H1 (cell line): ENCODE results near the gene PPM1F. TPM values are rescaled to one million over a fixed set of nuclear protein-coding genes. Genes with fewer than 3 reads are reported as not detected.

Source experiments
- CTCF ChIA-PET: fragments of 300-600 bp; sonication (Branson Sonifier 250); formaldehyde crosslinking; loops from one replicate; lab custom pipeline; 2021; ENCODE audit not compliant: partially characterized antibody; lab: Charles Lee
- POLR2A ChIA-PET: fragments of 300-600 bp; sonication (Branson Sonifier 250); formaldehyde crosslinking; loops from one replicate; lab custom pipeline; 2021; ENCODE audit warnings: inconsistent platforms; ENCODE audit not compliant: partially characterized antibody; lab: Charles Lee
- DNase-seq, 2 experiments: peaks; one replicate each; pipeline versions ENCODE4 v3.0.0 to v3.0.0-alpha.2; 2010 to 2022; ENCODE audit warnings: low spot score in 2 of 2, low read depth in 1 of 2, mixed read lengths in 1 of 2
- FAIRE-seq: peaks from 2 replicates; lab custom pipeline; 2011; peaks lifted over from hg19 to GRCh38; lab: Jason Lieb, UNC
- H2AFZ ChIP-seq: 2 replicates; pipeline ENCODE4 v1.8.1; 2012; ENCODE audit warnings: low read length, inconsistent platforms
- H2AK5ac ChIP-seq: 2 replicates; pipeline ENCODE4 v1.6.1; 2013; ENCODE audit warnings: low read depth, low read length
- H2BK120ac ChIP-seq: replicated peaks from 2 replicates; pipeline ENCODE3; 2013; ENCODE audit warnings: low read depth, low read length, inconsistent platforms
- H2BK12ac ChIP-seq: 2 replicates; pipeline ENCODE4 v1.6.1; 2013; ENCODE audit warnings: low read depth, low read length
- H2BK15ac ChIP-seq: 2 replicates; pipeline ENCODE4 v1.6.1; 2013; ENCODE audit warnings: low read length
- H2BK20ac ChIP-seq: 2 replicates; pipeline ENCODE4 v1.6.1; 2013; ENCODE audit warnings: low read length
- H2BK5ac ChIP-seq: 2 replicates; pipeline ENCODE4 v1.6.1; 2013; ENCODE audit warnings: low read depth, low read length
- H3K14ac ChIP-seq: 2 replicates; pipeline ENCODE4 v1.6.1; 2013; ENCODE audit warnings: inconsistent platforms; ENCODE audit not compliant: insufficient read length
- H3K18ac ChIP-seq: 2 replicates; pipeline ENCODE4 v1.6.1; 2013; ENCODE audit warnings: low read length; ENCODE audit errors: extremely low read depth
- H3K23ac ChIP-seq: 2 replicates; pipeline ENCODE4 v1.6.1; 2013; ENCODE audit warnings: inconsistent platforms; ENCODE audit not compliant: insufficient read length
- H3K23me2 ChIP-seq: 2 replicates; pipeline ENCODE4 v1.6.1; 2013; ENCODE audit warnings: low read depth, low read length
- H3K27ac ChIP-seq: 2 replicates; pipeline ENCODE4 v1.6.1; 2011; ENCODE audit warnings: low read depth, low read length, inconsistent platforms
- H3K27me3 ChIP-seq, 4 experiments: replicated peaks in 1 of 4; 1 replicate in 1 of 4; 2 replicates in 3 of 4; pipeline versions ENCODE4 v1.6.1 to v1.8.1; 2011 to 2013; ENCODE audit warnings: low read length in 3 of 4, mild to moderate bottlenecking in 3 of 4, inconsistent platforms in 2 of 4, mixed read lengths in 2 of 4, moderate library complexity in 1 of 4; ENCODE audit not compliant: control insufficient read depth in 3 of 4, insufficient read depth in 3 of 4; ENCODE audit errors: extremely low read depth in 1 of 4
- H3K36me3 ChIP-seq, 4 experiments: 2 replicates each; pipeline versions ENCODE4 v1.6.1 to v1.8.1; 2011 to 2013; ENCODE audit warnings: mild to moderate bottlenecking in 4 of 4, low read length in 3 of 4, moderate library complexity in 2 of 4, control low read depth in 1 of 4, inconsistent platforms in 1 of 4; ENCODE audit not compliant: insufficient read depth in 4 of 4, control insufficient read depth in 2 of 4
- H3K4ac ChIP-seq: replicated peaks from 2 replicates; pipeline ENCODE3; 2013; ENCODE audit warnings: low read length, low read depth, mixed read lengths, inconsistent platforms; ENCODE audit not compliant: insufficient read length
- H3K4me1 ChIP-seq, 4 experiments: replicated peaks in 1 of 4; 1 replicate in 1 of 4; 2 replicates in 3 of 4; pipeline versions ENCODE4 v1.6.1 to v1.8.1; 2011 to 2013; ENCODE audit warnings: low read length in 3 of 4, inconsistent platforms in 2 of 4, mixed read lengths in 1 of 4; ENCODE audit not compliant: insufficient read depth in 4 of 4, control insufficient read depth in 3 of 4
- H3K4me2 ChIP-seq, 2 experiments: 2 replicates each; pipeline versions ENCODE4 v1.6.1 to v1.8.1; 2011 to 2013; ENCODE audit warnings: low read depth in 2 of 2, low read length in 2 of 2, control low read depth in 1 of 2, inconsistent platforms in 1 of 2, mild to moderate bottlenecking in 1 of 2; ENCODE audit not compliant: insufficient read depth in 1 of 2
- H3K4me3 ChIP-seq, 4 experiments: fragments of 200-600, 300-600 bp in 1 of 4; sonication (generic), shearing (Covaris generic), sonication (Bioruptor Twin) in 1 of 4; 2 replicates each; pipeline versions ENCODE4 v1.5.1 to v1.8.1; 2011 to 2016; ENCODE audit warnings: low read length in 4 of 4, low read depth in 3 of 4, control low read depth in 2 of 4, inconsistent platforms in 2 of 4, mild to moderate bottlenecking in 2 of 4, mixed read lengths in 1 of 4, moderate library complexity in 1 of 4; ENCODE audit not compliant: insufficient read depth in 2 of 4; ENCODE audit errors: extremely low read depth in 1 of 4
- H3K56ac ChIP-seq: replicated peaks from 2 replicates; pipeline ENCODE3; 2013; ENCODE audit warnings: low read depth, mild to moderate bottlenecking, mixed read lengths, low read length, inconsistent platforms; ENCODE audit not compliant: insufficient read length
- H3K79me1 ChIP-seq: 2 replicates; pipeline ENCODE4 v1.6.1; 2013; ENCODE audit warnings: low read depth, low read length, control low read depth
- H3K79me2 ChIP-seq, 2 experiments: 2 replicates each; pipeline versions ENCODE4 v1.6.1 to v1.8.1; 2012 to 2013; ENCODE audit warnings: low read length in 2 of 2, mild to moderate bottlenecking in 2 of 2, inconsistent platforms in 1 of 2; ENCODE audit not compliant: insufficient read depth in 2 of 2, control insufficient read depth in 1 of 2
- H3K9ac ChIP-seq, 4 experiments: replicated peaks in 1 of 4; 1 replicate in 1 of 4; 2 replicates in 3 of 4; pipeline versions ENCODE4 v1.6.1 to v1.8.1; 2011 to 2013; ENCODE audit warnings: low read depth in 3 of 4, low read length in 3 of 4, control low read depth in 2 of 4, mild to moderate bottlenecking in 2 of 4, moderate library complexity in 2 of 4, inconsistent platforms in 1 of 4; ENCODE audit errors: extremely low read depth in 1 of 4
- H3K9me3 ChIP-seq, 2 experiments: 2 replicates each; pipeline versions ENCODE4 v1.6.1 to v1.8.1; 2012 to 2013; ENCODE audit warnings: mild to moderate bottlenecking in 2 of 2, moderate library complexity in 2 of 2, control low read depth in 1 of 2, inconsistent platforms in 1 of 2, low read depth in 1 of 2, low read length in 1 of 2, mixed read lengths in 1 of 2; ENCODE audit not compliant: insufficient read depth in 2 of 2
- H4K20me1 ChIP-seq, 2 experiments: replicated peaks in 1 of 2; 2 replicates each; pipeline versions ENCODE3 to v1.8.1; 2011 to 2013; ENCODE audit warnings: inconsistent platforms in 2 of 2, low read length in 2 of 2, mild to moderate bottlenecking in 1 of 2; ENCODE audit not compliant: insufficient read depth in 2 of 2, control insufficient read depth in 1 of 2
- H4K5ac ChIP-seq: 2 replicates; pipeline ENCODE4 v1.6.1; 2013; ENCODE audit warnings: low read length, low read depth, mixed read lengths, inconsistent platforms; ENCODE audit not compliant: insufficient read length
- H4K8ac ChIP-seq: 2 replicates; pipeline ENCODE4 v1.8.0; 2013; ENCODE audit warnings: mild to moderate bottlenecking, moderate library complexity, low read length, inconsistent platforms; ENCODE audit not compliant: insufficient read depth; ENCODE audit errors: extremely low read depth
- H4K91ac ChIP-seq: replicated peaks from 2 replicates; pipeline ENCODE3; 2013; ENCODE audit warnings: low read length, mixed read lengths, inconsistent platforms; ENCODE audit not compliant: insufficient read length
- CTBP2 ChIP-seq: IDR thresholded peaks from 2 replicates; pipeline ENCODE4 v1.7.0; 2011; ENCODE audit warnings: borderline replicate concordance, mild to moderate bottlenecking, moderate library complexity, mixed read lengths, low read length; ENCODE audit not compliant: insufficient read depth, insufficient read length
- EGR1 ChIP-seq: IDR thresholded peaks from 2 replicates; pipeline ENCODE4 v1.6.1; 2011; ENCODE audit warnings: low read depth, low read length, borderline replicate concordance
- PHF8 ChIP-seq: fragments of 200-600 bp; sonication (generic); conservative IDR thresholded peaks from 2 replicates; pipeline ENCODE4 v1.7.1; 2012; ENCODE audit warnings: low read depth, mild to moderate bottlenecking, inconsistent platforms, low read length, moderate library complexity
- POLR2A ChIP-seq, 2 experiments: IDR thresholded peaks; 1 replicate in 1 of 2; 2 replicates in 1 of 2; pipeline ENCODE4 v1.6.1; 2011; ENCODE audit warnings: low read depth in 2 of 2, low read length in 2 of 2, mild to moderate bottlenecking in 2 of 2; ENCODE audit errors: control extremely low read depth in 1 of 2
- POLR2AphosphoS5 ChIP-seq: IDR thresholded peaks from 2 replicates; pipeline ENCODE4 v1.6.1; 2011; ENCODE audit warnings: low read depth, low read length
- RNF2 ChIP-seq: fragments of 200-900, 300-1000 bp; sonication (generic); IDR thresholded peaks from 2 replicates; pipeline ENCODE4 v1.7.1; 2016; ENCODE audit warnings: borderline replicate concordance, low read depth, mild to moderate bottlenecking, antibody characterized with exemption, low read length; ENCODE audit not compliant: poor library complexity, severe bottlenecking; ENCODE audit errors: missing control alignments
- SP1 ChIP-seq: IDR thresholded peaks from 2 replicates; pipeline ENCODE4 v1.6.1; 2011; ENCODE audit warnings: low read depth, low read length
- SP2 ChIP-seq: IDR thresholded peaks from 2 replicates; pipeline ENCODE4 v1.6.1; 2012; ENCODE audit warnings: mild to moderate bottlenecking, low read length, inconsistent platforms
- SP4 ChIP-seq: IDR thresholded peaks from 2 replicates; pipeline ENCODE4 v1.6.1; 2012; ENCODE audit warnings: low read length, inconsistent platforms
- SUZ12 ChIP-seq: fragments of 200-600 bp; sonication (generic); IDR thresholded peaks from 2 replicates; pipeline ENCODE4 v1.6.1; 2012; ENCODE audit warnings: mild to moderate bottlenecking, inconsistent platforms, low read length, moderate library complexity, mixed read lengths
- WGBS, 2 experiments: shearing (Covaris generic) in 1 of 2; methylation state at CpG; one replicate each; pipeline versions ENCODE4 v1.1.6 to v1.1.7; 2013 to 2015; ENCODE audit warnings: low lambda C conversion rate in 2 of 2, mixed read lengths in 2 of 2, inconsistent platforms in 1 of 2, low coverage in 1 of 2, missing lambda C conversion rate in 1 of 2; ENCODE audit not compliant: insufficient replicate concordance in 2 of 2, insufficient coverage in 1 of 2, insufficient read length in 1 of 2; ENCODE audit errors: extremely low coverage in 1 of 2, missing lambda C conversion rate in 1 of 2; 5-methylcytosine and 5-hydroxymethylcytosine counted together
- polyA plus RNA-seq, 7 experiments: library from polyadenylated mRNA; depleted of rRNA in 3 of 7; stranded (reverse) in 5 of 7; unstranded in 2 of 7; fragments of >200 nt in 5 of 7; fragments of 200-250 nt in 2 of 7; gene quantifications; 1 replicate in 5 of 7; 2 replicates in 1 of 7; 4 replicates in 1 of 7; pipeline versions ENCODE4 v1.2.1 to v1.2.3, GENCODE V29; 2011 to 2013; ENCODE audit warnings: missing spikeins in 2 of 7, mixed read lengths in 2 of 7
- total RNA-seq: library from RNA; stranded (reverse); fragmentation: NEBNext Ultra II Directional; extraction: Animal tissue kit (Norgen Biotek cat#: 25700); gene quantifications from 2 replicates; pipeline ENCODE4 v1.2.1, GENCODE V29; 2021
- TF ChIP-seq, protein P1 (sequence below): IDR thresholded peaks from 2 replicates; pipeline ENCODE4 v1.6.1; 2012; ENCODE audit warnings: inconsistent platforms
- TF ChIP-seq, protein P2 (sequence below): IDR thresholded peaks from 2 replicates; pipeline ENCODE4 v1.6.1; 2012; ENCODE audit warnings: low read length, inconsistent platforms

PPM1F gene
- total and polyA plus RNA-seq, 2 of the 8 experiments (the other 6 are each of a cell fraction or from before 2014, with no cell fraction given): 12.4 to 22.8 TPM

DNA sequence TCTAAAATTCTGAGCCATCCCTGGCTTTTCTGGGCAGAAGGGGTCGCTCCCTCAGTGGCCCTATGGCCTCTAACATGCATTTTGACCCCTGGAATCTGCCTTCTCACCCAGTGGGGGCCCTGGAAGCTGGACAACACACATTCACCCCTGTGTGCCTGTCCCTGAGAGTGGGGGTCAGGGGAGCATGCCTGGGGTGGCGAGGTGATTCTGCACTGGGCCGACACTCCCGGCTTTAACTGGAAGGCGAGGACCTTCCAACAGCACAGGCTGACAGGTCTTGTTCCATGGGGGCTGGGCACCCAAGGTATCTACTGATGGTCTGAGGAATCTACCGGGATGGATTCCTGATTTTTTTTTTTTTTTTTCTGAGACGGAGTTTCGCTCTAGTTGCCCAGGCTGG is 10.7 kb downstream of the PPM1F start:
- Histone ChIP-seq H3K36me3 (no peaks in the 10 kb centered on the region), H4K20me1 (peaks cover 2 to 3% of the 10 kb centered on the region in 2 experiments), H2BK20ac (no peak overlapping the region), H3K4me2 (no peak overlapping the region), H2BK5ac (no peak overlapping the region), H2BK15ac (no peak overlapping the region), H3K23me2 (no peaks in the 10 kb centered on the region), H2AFZ (no peak overlapping the region), H4K8ac (no peak overlapping the region), H3K4ac (no peak overlapping the region), H3K9ac (no peak overlapping the region), H2AK5ac (no peak overlapping the region), H3K4me3 (no peak overlapping the region), H3K9me3 (no peaks in the 10 kb centered on the region), H4K91ac (no peak overlapping the region), H3K18ac (no peak overlapping the region; the same call in 1 of the 2 replicates), H3K79me2 (no peaks in the 10 kb centered on the region), H2BK12ac (no peak overlapping the region), H3K14ac (no peak overlapping the region), H4K5ac (no peak overlapping the region), H3K56ac (no peak overlapping the region), H3K79me1 (no peaks in the 10 kb centered on the region; the same call in 1 of the 2 replicates), H3K23ac (no peak overlapping the region), H3K27ac (no peak overlapping the region), H2BK120ac (no peak overlapping the region), H3K27me3 (no peaks in the 10 kb centered on the region), H3K4me1 (peaks cover 0 to 11% (median 4%) of the 10 kb centered on the region in 4 experiments; a peak in 5 of 7 replicates)
- CTCF ChIA-PET: interaction anchor here (0.6 to 7.4 kb wide), 4 partner anchors 9 to 181 kb away, joined by 3 to 59 read pairs (median 4); no protein-coding TSS in a partner anchor
- no peak for FAIRE-seq
- 84% methylated on average over 6 of the region's 8 CpGs; no CpG with 5 or more reads in 1 of the 2 experiments for WGBS, 2 experiments
- POLR2A ChIA-PET: no interaction called here
- no peak for DNase-seq
- no peak for TF ChIP-seq SP2
- no peak for TF ChIP-seq CTBP2
- no peak for TF ChIP-seq POLR2A (IDR thresholded peaks at IDR 0.05; ENCODE audit: control extremely low read depth in 1 of 2, low read depth in 2 of 2, low read length in 2 of 2)
- no peak for TF ChIP-seq SUZ12
- no peak for TF ChIP-seq PHF8
- no peak for TF ChIP-seq SP4
- TF ChIP-seq, protein P1, sequence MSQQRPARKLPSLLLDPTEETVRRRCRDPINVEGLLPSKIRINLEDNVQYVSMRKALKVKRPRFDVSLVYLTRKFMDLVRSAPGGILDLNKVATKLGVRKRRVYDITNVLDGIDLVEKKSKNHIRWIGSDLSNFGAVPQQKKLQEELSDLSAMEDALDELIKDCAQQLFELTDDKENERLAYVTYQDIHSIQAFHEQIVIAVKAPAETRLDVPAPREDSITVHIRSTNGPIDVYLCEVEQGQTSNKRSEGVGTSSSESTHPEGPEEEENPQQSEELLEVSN: no peak
- TF ChIP-seq, protein P2, sequence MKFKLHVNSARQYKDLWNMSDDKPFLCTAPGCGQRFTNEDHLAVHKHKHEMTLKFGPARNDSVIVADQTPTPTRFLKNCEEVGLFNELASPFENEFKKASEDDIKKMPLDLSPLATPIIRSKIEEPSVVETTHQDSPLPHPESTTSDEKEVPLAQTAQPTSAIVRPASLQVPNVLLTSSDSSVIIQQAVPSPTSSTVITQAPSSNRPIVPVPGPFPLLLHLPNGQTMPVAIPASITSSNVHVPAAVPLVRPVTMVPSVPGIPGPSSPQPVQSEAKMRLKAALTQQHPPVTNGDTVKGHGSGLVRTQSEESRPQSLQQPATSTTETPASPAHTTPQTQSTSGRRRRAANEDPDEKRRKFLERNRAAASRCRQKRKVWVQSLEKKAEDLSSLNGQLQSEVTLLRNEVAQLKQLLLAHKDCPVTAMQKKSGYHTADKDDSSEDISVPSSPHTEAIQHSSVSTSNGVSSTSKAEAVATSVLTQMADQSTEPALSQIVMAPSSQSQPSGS: no peak
- no peak for TF ChIP-seq EGR1
- no peak for TF ChIP-seq POLR2AphosphoS5
- no peak for TF ChIP-seq SP1
- no peak for TF ChIP-seq RNF2
